Central memory CD4-positive, alpha-beta T cell (primary cell): Measurements from ENCODE around the gene TCHH.
"Not testable (repeated sequence)": the region's sequence is repeated elsewhere in the genome, so short reads cannot be mapped to it uniquely, and the experiment has no call there.

Experiments used
- DNase-seq: peaks from one replicate; pipeline ENCODE4 v3.0.0; 2022
- total RNA-seq, 3 experiments: gene quantifications; one replicate each; lab custom pipeline; 2026; lab: John Stamatoyannopoulos, UW

The TCHH gene, protein sequence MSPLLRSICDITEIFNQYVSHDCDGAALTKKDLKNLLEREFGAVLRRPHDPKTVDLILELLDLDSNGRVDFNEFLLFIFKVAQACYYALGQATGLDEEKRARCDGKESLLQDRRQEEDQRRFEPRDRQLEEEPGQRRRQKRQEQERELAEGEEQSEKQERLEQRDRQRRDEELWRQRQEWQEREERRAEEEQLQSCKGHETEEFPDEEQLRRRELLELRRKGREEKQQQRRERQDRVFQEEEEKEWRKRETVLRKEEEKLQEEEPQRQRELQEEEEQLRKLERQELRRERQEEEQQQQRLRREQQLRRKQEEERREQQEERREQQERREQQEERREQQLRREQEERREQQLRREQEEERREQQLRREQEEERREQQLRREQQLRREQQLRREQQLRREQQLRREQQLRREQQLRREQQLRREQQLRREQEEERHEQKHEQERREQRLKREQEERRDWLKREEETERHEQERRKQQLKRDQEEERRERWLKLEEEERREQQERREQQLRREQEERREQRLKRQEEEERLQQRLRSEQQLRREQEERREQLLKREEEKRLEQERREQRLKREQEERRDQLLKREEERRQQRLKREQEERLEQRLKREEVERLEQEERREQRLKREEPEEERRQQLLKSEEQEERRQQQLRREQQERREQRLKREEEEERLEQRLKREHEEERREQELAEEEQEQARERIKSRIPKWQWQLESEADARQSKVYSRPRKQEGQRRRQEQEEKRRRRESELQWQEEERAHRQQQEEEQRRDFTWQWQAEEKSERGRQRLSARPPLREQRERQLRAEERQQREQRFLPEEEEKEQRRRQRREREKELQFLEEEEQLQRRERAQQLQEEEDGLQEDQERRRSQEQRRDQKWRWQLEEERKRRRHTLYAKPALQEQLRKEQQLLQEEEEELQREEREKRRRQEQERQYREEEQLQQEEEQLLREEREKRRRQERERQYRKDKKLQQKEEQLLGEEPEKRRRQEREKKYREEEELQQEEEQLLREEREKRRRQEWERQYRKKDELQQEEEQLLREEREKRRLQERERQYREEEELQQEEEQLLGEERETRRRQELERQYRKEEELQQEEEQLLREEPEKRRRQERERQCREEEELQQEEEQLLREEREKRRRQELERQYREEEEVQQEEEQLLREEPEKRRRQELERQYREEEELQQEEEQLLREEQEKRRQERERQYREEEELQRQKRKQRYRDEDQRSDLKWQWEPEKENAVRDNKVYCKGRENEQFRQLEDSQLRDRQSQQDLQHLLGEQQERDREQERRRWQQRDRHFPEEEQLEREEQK (N-terminal part only)
- 0.14 to 0.27 (median 0.19) reads per million in 3 experiments for total RNA-seq

DNA sequence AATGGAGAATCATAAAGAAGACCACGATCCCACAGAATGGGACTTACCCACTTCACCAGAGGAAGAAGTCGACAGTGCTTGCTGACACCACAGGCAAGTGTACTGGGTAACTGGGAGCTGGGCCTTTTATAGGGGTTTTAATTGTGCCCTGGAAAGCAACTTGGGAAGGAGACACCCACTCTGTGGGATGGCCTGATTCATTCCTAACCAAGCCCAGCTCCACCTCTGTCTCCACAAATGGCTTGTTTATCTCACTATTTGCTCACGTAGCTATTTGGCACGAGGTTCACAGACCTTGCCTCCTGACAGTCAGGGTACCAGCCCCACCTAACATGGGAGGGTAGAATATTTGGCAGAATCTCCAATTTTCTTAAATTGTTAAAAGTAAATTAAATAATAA, at the start of gene TCHH:
TCHH (minus strand) TSS at position 101 of the 400 bp plus-strand sequence. CDS start 1,364 bp downstream, outside the sequence.
- DNase-seq, result no peak

DNA sequence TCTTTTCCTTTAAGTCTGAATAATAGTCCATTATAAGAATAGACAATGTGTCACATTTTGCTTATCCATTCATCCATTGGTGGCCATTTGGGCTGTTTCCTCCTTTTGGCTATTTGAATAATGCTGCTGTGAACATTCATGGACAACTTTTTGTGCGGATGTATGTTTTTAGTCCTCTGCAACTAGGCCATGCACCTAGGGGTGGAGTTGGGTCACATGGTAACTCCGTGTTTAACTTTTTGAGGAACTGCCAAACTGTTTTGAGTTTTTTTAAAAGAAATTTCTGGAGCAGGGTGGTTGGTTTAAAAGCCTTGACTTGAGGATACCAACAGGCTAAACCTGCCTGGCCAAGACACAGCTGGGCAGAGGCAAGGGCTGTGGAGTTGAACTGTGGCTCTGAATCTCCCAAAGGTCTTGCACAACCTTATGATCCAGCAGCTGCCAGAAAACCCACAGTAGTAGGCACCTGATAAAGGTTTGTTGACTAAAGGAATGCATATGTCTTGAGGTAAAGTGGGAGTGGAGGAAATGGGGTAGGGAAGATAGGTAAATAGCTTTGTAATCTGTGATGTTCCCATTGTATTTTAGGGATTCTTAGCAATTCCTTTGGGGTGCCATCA, 49.4 kb upstream of the TCHH start:
- DNase-seq, result no peak

DNA sequence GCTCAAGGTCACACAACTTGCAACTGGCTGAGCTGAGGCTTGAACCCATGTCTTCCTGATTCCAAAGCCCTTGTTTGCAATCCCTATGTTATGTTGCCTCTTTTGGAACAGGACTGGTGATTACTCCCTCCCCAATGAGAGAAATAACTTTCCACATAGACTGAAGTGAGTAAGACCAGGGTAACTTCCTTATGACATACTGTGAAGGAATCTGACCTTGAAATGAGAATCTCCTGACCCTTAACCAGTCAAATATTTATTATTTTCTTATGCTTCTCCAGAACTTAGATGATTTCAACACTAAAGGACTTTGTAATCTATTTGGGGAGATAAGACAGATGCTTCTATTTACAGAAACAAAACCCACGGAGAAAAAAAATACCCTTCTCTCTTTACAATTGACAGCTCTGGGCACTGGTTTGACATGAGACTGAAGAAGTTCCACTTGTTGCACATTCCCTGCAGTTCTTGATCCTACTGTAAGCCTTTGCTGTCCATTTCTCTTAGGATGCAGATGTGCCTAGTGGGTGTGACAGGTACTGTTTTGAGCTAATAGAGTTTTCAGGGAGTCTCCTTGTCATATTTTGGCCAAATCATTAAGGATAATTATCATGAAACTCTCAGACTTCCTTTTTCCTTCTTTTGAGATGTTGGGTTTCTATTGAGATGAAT, 47.7 kb upstream of the TCHH start:
- no peak for DNase-seq

- no peak for DNase-seq
These were observed 45.3 kb upstream of the TCHH start for GRCh38 chr1:152160576-152160975.

DNA sequence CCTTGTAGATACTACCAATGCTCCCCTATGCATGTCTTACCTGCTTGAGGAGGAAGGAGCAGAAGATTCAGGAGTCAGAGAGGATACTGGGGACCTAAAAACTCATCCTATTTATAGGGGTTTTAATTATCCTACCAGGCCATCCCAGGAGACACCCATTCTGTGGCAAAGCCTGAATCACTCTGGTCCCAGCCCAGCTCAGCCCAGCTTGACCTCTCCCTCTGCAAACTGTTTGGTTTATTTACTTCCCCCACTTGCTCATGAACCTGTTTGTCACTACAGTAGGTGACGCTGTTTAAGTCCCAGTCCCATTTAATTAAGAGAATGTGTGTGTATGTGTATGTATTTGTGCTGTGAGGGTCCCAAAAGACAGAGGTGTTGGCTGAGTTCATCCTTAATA, 43.9 kb upstream of the TCHH start, which contains the start of gene RPTN:
RPTN (minus strand) TSS at position 85 of the 400 bp plus-strand sequence. CDS start 1,339 bp downstream, outside the sequence.
- DNase-seq, result no peak

GRCh38 chr1:152153996-152154395, 38.8 kb upstream of the TCHH start:
- no peak for DNase-seq

GRCh38 chr1:152151646-152152045, 36.4 kb upstream of the TCHH start:
- DNase-seq, result no peak

DNA sequence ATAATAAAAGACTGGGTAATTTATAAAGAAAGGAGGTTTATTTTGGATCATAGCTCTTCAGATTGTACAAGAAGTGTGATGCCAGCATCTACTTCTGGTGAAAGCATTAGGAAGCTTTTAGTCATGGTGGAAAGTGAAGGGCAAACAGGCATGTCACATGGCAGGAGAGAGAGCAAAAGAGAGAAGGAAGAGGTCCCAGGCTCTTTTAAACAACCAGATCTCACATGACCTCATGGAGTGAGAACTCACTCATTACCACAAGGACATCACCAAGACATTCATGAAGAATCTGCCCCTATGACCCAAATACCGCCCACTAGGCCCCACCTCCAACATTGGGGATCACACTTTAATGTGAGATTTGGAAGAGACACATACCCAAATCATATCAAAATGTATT, 33.7 kb upstream of the TCHH start:
- DNase-seq, result no peak

GRCh38 chr1:152148051-152148450, 32.8 kb upstream of the TCHH start:
- DNase-seq, result no peak

DNA sequence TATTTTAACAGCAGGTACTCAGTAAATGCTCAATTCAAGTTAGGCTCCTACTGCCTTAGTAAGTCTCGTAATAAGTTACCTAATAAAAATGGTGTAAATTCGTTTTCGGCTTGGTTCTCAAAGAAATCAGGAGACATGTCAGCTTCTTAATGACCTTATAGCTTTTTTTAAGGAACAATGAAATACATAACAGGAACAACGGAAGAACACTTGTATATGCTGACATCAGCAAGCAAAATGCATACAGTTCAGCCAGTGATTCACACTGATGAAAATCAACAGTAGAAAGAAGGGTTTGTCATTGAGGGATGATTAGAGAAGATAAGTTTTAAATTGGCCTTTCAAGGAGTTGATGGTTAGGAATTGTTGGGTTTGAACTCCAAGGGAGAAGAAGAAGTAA, 30.5 kb upstream of the TCHH start:
- no peak for DNase-seq

GRCh38 chr1:152144674-152145183, 29.5 kb upstream of the TCHH start:
- not testable (repeated sequence) for DNase-seq

DNA sequence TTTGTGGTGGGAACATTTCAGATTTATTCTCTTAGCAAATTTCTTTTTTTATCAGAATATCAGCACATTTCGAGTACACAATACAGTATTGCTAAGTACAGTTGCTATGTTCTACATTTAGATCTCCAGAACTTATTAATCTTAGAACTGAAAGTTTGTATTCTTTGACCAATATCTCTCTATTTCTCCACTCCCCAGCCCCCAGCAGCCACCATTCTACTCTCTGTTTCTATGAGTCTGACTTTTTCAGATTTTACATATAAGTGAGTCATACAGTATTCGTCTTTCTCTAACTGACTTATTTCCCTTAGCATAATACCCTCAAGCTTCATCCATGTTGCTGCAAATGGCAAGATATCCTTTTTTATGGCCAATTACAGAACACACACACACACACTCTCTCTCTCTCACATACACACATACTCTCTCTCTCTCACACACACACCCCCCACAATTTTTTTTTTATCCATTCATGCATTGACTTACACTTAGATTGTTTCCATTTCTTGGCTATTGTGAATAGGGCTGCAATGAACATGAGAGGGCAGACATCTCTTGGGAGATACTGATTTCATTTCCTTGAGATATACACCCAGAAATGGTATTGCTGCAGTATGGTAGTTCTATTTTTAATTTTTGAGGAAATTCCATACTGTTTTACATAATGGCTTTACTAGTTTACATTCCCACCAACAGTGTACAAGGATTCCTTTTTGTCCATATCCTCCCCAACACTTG, 28.1 kb upstream of the TCHH start:
- DNase-seq, result no peak

DNA sequence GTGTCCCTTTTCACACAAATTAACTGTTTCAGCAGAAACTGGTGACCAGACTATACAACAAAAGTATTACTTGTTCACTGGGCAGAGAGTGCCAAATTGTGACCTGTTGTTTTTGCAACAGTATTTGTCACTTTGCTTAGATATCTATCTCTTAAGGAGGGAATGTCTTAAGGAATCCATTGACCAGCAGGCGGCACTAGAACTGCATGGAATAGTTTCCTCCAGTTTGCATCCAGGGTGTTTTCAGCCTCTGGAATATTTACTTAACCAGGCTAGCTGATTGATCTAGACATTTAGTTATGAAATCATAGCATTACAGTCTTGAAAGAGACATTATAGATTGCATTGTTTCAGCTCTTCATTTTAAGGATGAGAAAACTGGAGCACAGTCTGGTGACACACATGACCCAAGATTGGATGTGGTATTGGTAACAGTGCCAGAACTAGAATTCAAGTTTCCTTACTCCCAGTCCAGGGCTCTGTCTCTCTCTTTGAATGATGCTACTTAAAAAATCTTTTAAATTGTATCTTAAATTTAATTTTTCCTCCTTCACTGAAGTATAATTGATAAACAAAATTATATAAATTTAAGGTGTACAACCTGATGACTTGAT, 26.8 kb upstream of the TCHH start:
- DNase-seq, result no peak

DNA sequence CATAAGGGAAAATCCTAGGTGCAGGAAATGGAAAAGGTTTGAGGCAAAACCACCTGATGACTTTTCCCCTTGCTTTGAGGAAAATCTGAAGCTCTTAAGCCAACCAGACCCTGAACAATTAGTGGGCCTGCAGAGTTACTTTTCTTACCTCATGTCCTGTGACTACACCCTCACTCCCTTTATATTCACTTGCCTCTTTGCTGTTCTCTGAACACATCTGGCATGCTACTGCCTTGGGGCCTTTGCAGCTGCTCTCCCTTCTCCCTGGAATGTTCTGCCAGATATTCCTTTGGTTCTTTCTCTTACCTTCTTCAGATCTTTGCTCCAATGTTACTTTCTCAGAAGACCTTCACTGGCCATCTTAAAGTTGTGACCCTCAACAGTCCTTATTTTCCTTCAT, 22.0 kb upstream of the TCHH start:
- DNase-seq, result no peak

GRCh38 chr1:152130186-152130585, 14.9 kb upstream of the TCHH start:
- no peak for DNase-seq

GRCh38 chr1:152127673-152128072, 12.4 kb upstream of the TCHH start:
- no peak for DNase-seq

DNA sequence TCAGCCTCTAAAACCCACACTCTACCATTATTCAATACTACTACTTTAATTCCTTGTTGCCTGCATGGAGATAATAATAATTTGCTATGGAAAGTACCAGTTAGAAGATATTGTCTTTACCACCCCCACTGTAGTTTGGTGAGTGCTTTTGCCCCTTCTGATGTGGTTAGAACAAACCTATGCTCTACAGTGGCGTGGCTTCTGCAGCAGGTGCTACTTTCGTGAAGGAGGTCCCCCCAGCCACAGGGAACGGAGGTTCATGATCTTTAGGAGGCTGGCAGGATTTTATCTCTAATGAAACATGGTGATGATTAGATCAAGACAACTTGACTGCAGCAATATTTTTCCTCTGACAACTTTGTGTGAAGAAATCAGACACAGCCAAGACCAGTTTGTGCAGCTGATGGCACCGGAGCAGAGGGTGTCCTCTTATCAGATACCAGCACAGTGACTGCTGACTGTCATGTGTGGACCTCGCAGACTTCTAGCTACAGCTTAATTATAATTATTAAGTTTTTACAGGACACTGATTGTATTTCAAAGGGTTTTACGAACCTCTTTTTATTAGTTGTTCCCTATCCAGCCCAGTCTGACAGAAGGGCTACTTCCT, 10.7 kb upstream of the TCHH start:
- DNase-seq, result no peak

GRCh38 chr1:152118915-152119314, 3.7 kb upstream of the TCHH start:
- no peak for DNase-seq

GRCh38 chr1:152112885-152113432, 2.3 kb downstream of the TCHH start:
- no peak for DNase-seq
